H1 (cell line): Measurements from ENCODE around the gene NSL1. TPM values are rescaled to one million over a fixed set of nuclear protein-coding genes. Genes with fewer than 3 reads are reported as not detected.

Experiments
- CTCF ChIA-PET: fragments of 300-600 bp; sonication (Branson Sonifier 250); formaldehyde crosslinking; loops from one replicate; lab custom pipeline; 2021; ENCODE audit not compliant: partially characterized antibody; lab: Charles Lee
- POLR2A ChIA-PET: fragments of 300-600 bp; sonication (Branson Sonifier 250); formaldehyde crosslinking; loops from one replicate; lab custom pipeline; 2021; ENCODE audit warnings: inconsistent platforms; ENCODE audit not compliant: partially characterized antibody; lab: Charles Lee
- DNase-seq, 2 experiments: peaks; one replicate each; pipeline versions ENCODE4 v3.0.0 to v3.0.0-alpha.2; 2010 to 2022; ENCODE audit warnings: low spot score in 2 of 2, low read depth in 1 of 2, mixed read lengths in 1 of 2
- FAIRE-seq: peaks from 2 replicates; lab custom pipeline; 2011; peaks lifted over from hg19 to GRCh38; lab: Jason Lieb, UNC
- H2AFZ ChIP-seq: 2 replicates; pipeline ENCODE4 v1.8.1; 2012; ENCODE audit warnings: low read length, inconsistent platforms
- H2AK5ac ChIP-seq: 2 replicates; pipeline ENCODE4 v1.6.1; 2013; ENCODE audit warnings: low read depth, low read length
- H2BK120ac ChIP-seq: replicated peaks from 2 replicates; pipeline ENCODE3; 2013; ENCODE audit warnings: low read depth, low read length, inconsistent platforms
- H2BK12ac ChIP-seq: 2 replicates; pipeline ENCODE4 v1.6.1; 2013; ENCODE audit warnings: low read depth, low read length
- H2BK15ac ChIP-seq: 2 replicates; pipeline ENCODE4 v1.6.1; 2013; ENCODE audit warnings: low read length
- H2BK20ac ChIP-seq: 2 replicates; pipeline ENCODE4 v1.6.1; 2013; ENCODE audit warnings: low read length
- H2BK5ac ChIP-seq: 2 replicates; pipeline ENCODE4 v1.6.1; 2013; ENCODE audit warnings: low read depth, low read length
- H3K14ac ChIP-seq: 2 replicates; pipeline ENCODE4 v1.6.1; 2013; ENCODE audit warnings: inconsistent platforms; ENCODE audit not compliant: insufficient read length
- H3K18ac ChIP-seq: 2 replicates; pipeline ENCODE4 v1.6.1; 2013; ENCODE audit warnings: low read length; ENCODE audit errors: extremely low read depth
- H3K23ac ChIP-seq: 2 replicates; pipeline ENCODE4 v1.6.1; 2013; ENCODE audit warnings: inconsistent platforms; ENCODE audit not compliant: insufficient read length
- H3K23me2 ChIP-seq: 2 replicates; pipeline ENCODE4 v1.6.1; 2013; ENCODE audit warnings: low read depth, low read length
- H3K27ac ChIP-seq: 2 replicates; pipeline ENCODE4 v1.6.1; 2011; ENCODE audit warnings: low read depth, low read length, inconsistent platforms
- H3K27me3 ChIP-seq, 4 experiments: replicated peaks in 1 of 4; 1 replicate in 1 of 4; 2 replicates in 3 of 4; pipeline versions ENCODE4 v1.6.1 to v1.8.1; 2011 to 2013; ENCODE audit warnings: low read length in 3 of 4, mild to moderate bottlenecking in 3 of 4, inconsistent platforms in 2 of 4, mixed read lengths in 2 of 4, moderate library complexity in 1 of 4; ENCODE audit not compliant: control insufficient read depth in 3 of 4, insufficient read depth in 3 of 4; ENCODE audit errors: extremely low read depth in 1 of 4
- H3K36me3 ChIP-seq, 4 experiments: 2 replicates each; pipeline versions ENCODE4 v1.6.1 to v1.8.1; 2011 to 2013; ENCODE audit warnings: mild to moderate bottlenecking in 4 of 4, low read length in 3 of 4, moderate library complexity in 2 of 4, control low read depth in 1 of 4, inconsistent platforms in 1 of 4; ENCODE audit not compliant: insufficient read depth in 4 of 4, control insufficient read depth in 2 of 4
- H3K4ac ChIP-seq: replicated peaks from 2 replicates; pipeline ENCODE3; 2013; ENCODE audit warnings: low read length, low read depth, mixed read lengths, inconsistent platforms; ENCODE audit not compliant: insufficient read length
- H3K4me1 ChIP-seq, 4 experiments: replicated peaks in 1 of 4; 1 replicate in 1 of 4; 2 replicates in 3 of 4; pipeline versions ENCODE4 v1.6.1 to v1.8.1; 2011 to 2013; ENCODE audit warnings: low read length in 3 of 4, inconsistent platforms in 2 of 4, mixed read lengths in 1 of 4; ENCODE audit not compliant: insufficient read depth in 4 of 4, control insufficient read depth in 3 of 4
- H3K4me2 ChIP-seq, 2 experiments: 2 replicates each; pipeline versions ENCODE4 v1.6.1 to v1.8.1; 2011 to 2013; ENCODE audit warnings: low read depth in 2 of 2, low read length in 2 of 2, control low read depth in 1 of 2, inconsistent platforms in 1 of 2, mild to moderate bottlenecking in 1 of 2; ENCODE audit not compliant: insufficient read depth in 1 of 2
- H3K4me3 ChIP-seq, 4 experiments: fragments of 200-600, 300-600 bp in 1 of 4; sonication (generic), shearing (Covaris generic), sonication (Bioruptor Twin) in 1 of 4; 2 replicates each; pipeline versions ENCODE4 v1.5.1 to v1.8.1; 2011 to 2016; ENCODE audit warnings: low read length in 4 of 4, low read depth in 3 of 4, control low read depth in 2 of 4, inconsistent platforms in 2 of 4, mild to moderate bottlenecking in 2 of 4, mixed read lengths in 1 of 4, moderate library complexity in 1 of 4; ENCODE audit not compliant: insufficient read depth in 2 of 4; ENCODE audit errors: extremely low read depth in 1 of 4
- H3K56ac ChIP-seq: replicated peaks from 2 replicates; pipeline ENCODE3; 2013; ENCODE audit warnings: low read depth, mild to moderate bottlenecking, mixed read lengths, low read length, inconsistent platforms; ENCODE audit not compliant: insufficient read length
- H3K79me1 ChIP-seq: 2 replicates; pipeline ENCODE4 v1.6.1; 2013; ENCODE audit warnings: low read depth, low read length, control low read depth
- H3K79me2 ChIP-seq, 2 experiments: 2 replicates each; pipeline versions ENCODE4 v1.6.1 to v1.8.1; 2012 to 2013; ENCODE audit warnings: low read length in 2 of 2, mild to moderate bottlenecking in 2 of 2, inconsistent platforms in 1 of 2; ENCODE audit not compliant: insufficient read depth in 2 of 2, control insufficient read depth in 1 of 2
- H3K9ac ChIP-seq, 4 experiments: replicated peaks in 1 of 4; 1 replicate in 1 of 4; 2 replicates in 3 of 4; pipeline versions ENCODE4 v1.6.1 to v1.8.1; 2011 to 2013; ENCODE audit warnings: low read depth in 3 of 4, low read length in 3 of 4, control low read depth in 2 of 4, mild to moderate bottlenecking in 2 of 4, moderate library complexity in 2 of 4, inconsistent platforms in 1 of 4; ENCODE audit errors: extremely low read depth in 1 of 4
- H3K9me3 ChIP-seq, 2 experiments: 2 replicates each; pipeline versions ENCODE4 v1.6.1 to v1.8.1; 2012 to 2013; ENCODE audit warnings: mild to moderate bottlenecking in 2 of 2, moderate library complexity in 2 of 2, control low read depth in 1 of 2, inconsistent platforms in 1 of 2, low read depth in 1 of 2, low read length in 1 of 2, mixed read lengths in 1 of 2; ENCODE audit not compliant: insufficient read depth in 2 of 2
- H4K20me1 ChIP-seq, 2 experiments: replicated peaks in 1 of 2; 2 replicates each; pipeline versions ENCODE3 to v1.8.1; 2011 to 2013; ENCODE audit warnings: inconsistent platforms in 2 of 2, low read length in 2 of 2, mild to moderate bottlenecking in 1 of 2; ENCODE audit not compliant: insufficient read depth in 2 of 2, control insufficient read depth in 1 of 2
- H4K5ac ChIP-seq: 2 replicates; pipeline ENCODE4 v1.6.1; 2013; ENCODE audit warnings: low read length, low read depth, mixed read lengths, inconsistent platforms; ENCODE audit not compliant: insufficient read length
- H4K8ac ChIP-seq: 2 replicates; pipeline ENCODE4 v1.8.0; 2013; ENCODE audit warnings: mild to moderate bottlenecking, moderate library complexity, low read length, inconsistent platforms; ENCODE audit not compliant: insufficient read depth; ENCODE audit errors: extremely low read depth
- H4K91ac ChIP-seq: replicated peaks from 2 replicates; pipeline ENCODE3; 2013; ENCODE audit warnings: low read length, mixed read lengths, inconsistent platforms; ENCODE audit not compliant: insufficient read length
- CREB1 ChIP-seq: IDR thresholded peaks from 2 replicates; pipeline ENCODE4 v1.6.1; 2012; ENCODE audit warnings: inconsistent platforms
- EP300 ChIP-seq, 2 experiments: IDR thresholded peaks; 1 replicate in 1 of 2; 2 replicates in 1 of 2; pipeline ENCODE4 v1.6.1; 2011 to 2012; ENCODE audit warnings: low read depth in 2 of 2, low read length in 2 of 2, mild to moderate bottlenecking in 2 of 2, borderline replicate concordance in 1 of 2, inconsistent platforms in 1 of 2, moderate library complexity in 1 of 2
- GTF2F1 ChIP-seq: IDR thresholded peaks from 2 replicates; pipeline ENCODE4 v1.6.1; 2012; ENCODE audit warnings: low read depth, low read length, improper control_type of control experiment, borderline replicate concordance
- RAD21 ChIP-seq, 2 experiments: IDR thresholded peaks in 1 of 2; conservative IDR thresholded peaks in 1 of 2; 2 replicates each; pipeline ENCODE4 v1.6.1; 2011; ENCODE audit warnings: low read depth in 2 of 2, low read length in 2 of 2, improper control_type of control experiment in 1 of 2, inconsistent platforms in 1 of 2, mild to moderate bottlenecking in 1 of 2, moderate library complexity in 1 of 2
- SIX5 ChIP-seq: IDR thresholded peaks from 2 replicates; pipeline ENCODE4 v1.6.1; 2011; ENCODE audit warnings: mild to moderate bottlenecking, low read depth, low read length
- SP4 ChIP-seq: IDR thresholded peaks from 2 replicates; pipeline ENCODE4 v1.6.1; 2012; ENCODE audit warnings: low read length, inconsistent platforms
- SUZ12 ChIP-seq: fragments of 200-600 bp; sonication (generic); IDR thresholded peaks from 2 replicates; pipeline ENCODE4 v1.6.1; 2012; ENCODE audit warnings: mild to moderate bottlenecking, inconsistent platforms, low read length, moderate library complexity, mixed read lengths
- TBP ChIP-seq: IDR thresholded peaks from 2 replicates; pipeline ENCODE4 v1.6.1; 2011; ENCODE audit warnings: low read depth, low read length, improper control_type of control experiment
- TCF12 ChIP-seq: IDR thresholded peaks from 2 replicates; pipeline ENCODE4 v1.6.1; 2011; ENCODE audit warnings: low read depth, mild to moderate bottlenecking, low read length
- WGBS, 2 experiments: shearing (Covaris generic) in 1 of 2; methylation state at CpG; one replicate each; pipeline versions ENCODE4 v1.1.6 to v1.1.7; 2013 to 2015; ENCODE audit warnings: low lambda C conversion rate in 2 of 2, mixed read lengths in 2 of 2, inconsistent platforms in 1 of 2, low coverage in 1 of 2, missing lambda C conversion rate in 1 of 2; ENCODE audit not compliant: insufficient replicate concordance in 2 of 2, insufficient coverage in 1 of 2, insufficient read length in 1 of 2; ENCODE audit errors: extremely low coverage in 1 of 2, missing lambda C conversion rate in 1 of 2; 5-methylcytosine and 5-hydroxymethylcytosine counted together
- polyA plus RNA-seq, 7 experiments: library from polyadenylated mRNA; depleted of rRNA in 3 of 7; stranded (reverse) in 5 of 7; unstranded in 2 of 7; fragments of >200 nt in 5 of 7; fragments of 200-250 nt in 2 of 7; gene quantifications; 1 replicate in 5 of 7; 2 replicates in 1 of 7; 4 replicates in 1 of 7; pipeline versions ENCODE4 v1.2.1 to v1.2.3, GENCODE V29; 2011 to 2013; ENCODE audit warnings: missing spikeins in 2 of 7, mixed read lengths in 2 of 7
- total RNA-seq: library from RNA; stranded (reverse); fragmentation: NEBNext Ultra II Directional; extraction: Animal tissue kit (Norgen Biotek cat#: 25700); gene quantifications from 2 replicates; pipeline ENCODE4 v1.2.1, GENCODE V29; 2021
- TF ChIP-seq, protein P1 (sequence below): IDR thresholded peaks from 2 replicates; pipeline ENCODE4 v1.6.1; 2011; ENCODE audit warnings: low read length, improper control_type of control experiment

NSL1 gene
- total and polyA plus RNA-seq, 2 of the 8 experiments (the other 6 are each of a cell fraction or from before 2014, with no cell fraction given) = 25.4 to 51.7 TPM

DNA sequence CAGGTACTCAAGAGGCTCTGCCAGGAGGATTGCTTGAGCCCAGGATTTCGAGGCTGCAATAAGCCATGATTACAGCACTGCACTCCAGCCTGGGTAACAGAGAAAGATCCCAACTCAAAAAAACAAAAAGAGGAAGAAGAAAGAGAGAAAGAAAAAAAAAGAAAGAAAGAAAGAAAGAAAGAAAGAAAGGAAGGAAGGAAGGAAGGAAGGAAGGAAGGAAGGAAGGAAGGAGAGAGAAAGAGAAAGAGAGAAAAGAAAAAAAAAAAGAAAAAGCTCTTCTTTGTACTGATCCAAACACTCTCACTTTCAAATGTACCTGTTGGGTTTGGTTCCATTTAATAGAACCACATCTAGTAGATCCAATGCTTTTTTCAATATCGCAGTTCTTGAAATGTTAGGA lies 103.8 kb downstream of the NSL1 start:
- Histone ChIP-seq H4K91ac (no peak overlapping the region), H3K9me3 (no peaks in the 10 kb centered on the region), H2AK5ac (no peak overlapping the region), H4K20me1 (peaks cover 0 to 4% of the 10 kb centered on the region in 2 experiments), H2BK15ac (no peak overlapping the region), H3K36me3 (no peaks in the 10 kb centered on the region), H3K23me2 (peaks cover 5% of the 10 kb centered on the region; the same call in 1 of the 2 replicates), H4K8ac (no peak overlapping the region), H3K4ac (no peak overlapping the region), H3K4me2 (no peak overlapping the region), H2BK5ac (no peak overlapping the region), H3K14ac (no peak overlapping the region), H3K4me1 (peaks cover 0 to 5% (median 1%) of the 10 kb centered on the region in 4 experiments; a peak in 4 of 7 replicates), H3K79me1 (no peaks in the 10 kb centered on the region), H3K4me3 (no peak overlapping the region), H3K27me3 (peaks cover 0 to 2% (median 0%) of the 10 kb centered on the region in 4 experiments; a peak in 1 of 7 replicates), H3K56ac (no peak overlapping the region), H3K79me2 (no peaks in the 10 kb centered on the region), H2BK120ac (no peak overlapping the region), H3K27ac (no peak overlapping the region), H2AFZ (no peak overlapping the region), H2BK20ac (no peak overlapping the region), H2BK12ac (no peak overlapping the region), H3K9ac (no peak overlapping the region), H4K5ac (no peak overlapping the region), H3K23ac (no peak overlapping the region), H3K18ac (no peak overlapping the region)
- WGBS, 2 experiments = 100% methylated on average over 2 of the region's 2 CpGs; no CpG with 5 or more reads in 1 of the 2 experiments
- ChIA-PET POLR2A (no interaction called here), CTCF (interaction anchor here (1.0 to 2.8 kb wide), 4 partner anchors 11 to 23 kb away, joined by 4 to 9 read pairs (median 6); no protein-coding TSS in a partner anchor)
- no peak for DNase-seq
- no peak for FAIRE-seq
- TF ChIP-seq, protein P1, sequence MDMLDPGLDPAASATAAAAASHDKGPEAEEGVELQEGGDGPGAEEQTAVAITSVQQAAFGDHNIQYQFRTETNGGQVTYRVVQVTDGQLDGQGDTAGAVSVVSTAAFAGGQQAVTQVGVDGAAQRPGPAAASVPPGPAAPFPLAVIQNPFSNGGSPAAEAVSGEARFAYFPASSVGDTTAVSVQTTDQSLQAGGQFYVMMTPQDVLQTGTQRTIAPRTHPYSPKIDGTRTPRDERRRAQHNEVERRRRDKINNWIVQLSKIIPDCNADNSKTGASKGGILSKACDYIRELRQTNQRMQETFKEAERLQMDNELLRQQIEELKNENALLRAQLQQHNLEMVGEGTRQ = no peak
- TF ChIP-seq SIX5 = no peak
- no peak for TF ChIP-seq EP300 (IDR thresholded peaks at IDR 0.05; ENCODE audit: borderline replicate concordance in 1 of 2, low read depth in 2 of 2, low read length in 2 of 2)
- TF ChIP-seq SUZ12 = no peak
- no peak for TF ChIP-seq GTF2F1
- no peak for TF ChIP-seq SP4
- no peak for TF ChIP-seq CREB1
- TF ChIP-seq TBP = no peak
- TF ChIP-seq RAD21 (IDR thresholded peaks at IDR 0.05 in 1 of 2, conservative IDR thresholded peaks at IDR 0.05 in 1 of 2; ENCODE audit: low read depth in 2 of 2, low read length in 2 of 2) = no peak
- no peak for TF ChIP-seq TCF12
